Measurements from ENCODE around the gene CD8B2. TPM values are rescaled to one million over a fixed set of nuclear protein-coding genes. Genes with fewer than 3 reads are reported as not detected.
"Not testable (repeated sequence)": the region's sequence is repeated elsewhere in the genome, so short reads cannot be mapped to it uniquely, and the experiment has no call there.

The CD8B2 gene
- not detected for total RNA-seq (2021; fragmentation: NEBNext Ultra II Directional; extraction: Animal tissue kit (Norgen Biotek cat#: 25700))
- long read RNA-seq = 0 reads

- H3K27ac Mint-ChIP-seq; H3K4me1 Mint-ChIP-seq (ENCODE audit: low read depth); H3K4me3 Mint-ChIP-seq; H3K9me3 Mint-ChIP-seq; H3K27me3 Mint-ChIP-seq (ENCODE audit: insufficient read depth); DNase-seq; H3K36me3 Mint-ChIP-seq (ENCODE audit: low read depth): not testable (repeated sequence)
Measured at GRCh38 chr2:106486551-106487385, at the start of gene CD8B2. Gene CD8B2 (plus strand): TSS chr2:106487364. CDS start chr2:106487427, 63 bp downstream.

- not testable (repeated sequence) for H3K27me3 Mint-ChIP-seq (ENCODE audit: insufficient read depth)
Measured at GRCh38 chr2:106461882-106462281, 25.3 kb upstream of the CD8B2 start.

GRCh38 chr2:106467516-106467915 is 19.6 kb upstream of the CD8B2 start:
- H3K27me3 Mint-ChIP-seq (ENCODE audit: insufficient read depth); H3K4me1 Mint-ChIP-seq (ENCODE audit: low read depth); H3K4me3 Mint-ChIP-seq; H3K9me3 Mint-ChIP-seq; DNase-seq; H3K27ac Mint-ChIP-seq; H3K36me3 Mint-ChIP-seq (ENCODE audit: low read depth): not testable (repeated sequence)

More at GRCh38 chr2:106461882-106462281, 25.3 kb upstream of the CD8B2 start:
- H3K9me3 Mint-ChIP-seq; DNase-seq; H3K4me1 Mint-ChIP-seq (ENCODE audit: low read depth); H3K36me3 Mint-ChIP-seq (ENCODE audit: low read depth); H3K27ac Mint-ChIP-seq; H3K4me3 Mint-ChIP-seq: not testable (repeated sequence)
- 0 out of 2 replicates have a peak, but pooled peaks have one; percentile 15 for TF ChIP-seq CTCF (IDR thresholded peaks at IDR 0.05)

- H3K4me1 Mint-ChIP-seq (ENCODE audit: low read depth); H3K36me3 Mint-ChIP-seq (ENCODE audit: low read depth); H3K4me3 Mint-ChIP-seq; H3K9me3 Mint-ChIP-seq; DNase-seq; H3K27me3 Mint-ChIP-seq (ENCODE audit: insufficient read depth); H3K27ac Mint-ChIP-seq: not testable (repeated sequence)
Measured at GRCh38 chr2:106468107-106468506, 19.1 kb upstream of the CD8B2 start, which contains the start of gene RGPD3. Gene RGPD3 (minus strand): TSS chr2:106468413. CDS start chr2:106468288, 125 bp downstream.

GRCh38 chr2:106470658-106471057 is 16.5 kb upstream of the CD8B2 start:
- not testable (repeated sequence) for H3K4me1 Mint-ChIP-seq (ENCODE audit: low read depth); H3K36me3 Mint-ChIP-seq (ENCODE audit: low read depth); H3K27me3 Mint-ChIP-seq (ENCODE audit: insufficient read depth); H3K9me3 Mint-ChIP-seq; H3K4me3 Mint-ChIP-seq; H3K27ac Mint-ChIP-seq
- TF ChIP-seq CTCF (IDR thresholded peaks at IDR 0.05) = peak; percentile 66
- peak; percentile 34 for DNase-seq

GRCh38 chr2:106477647-106478046 is 9.5 kb upstream of the CD8B2 start:
- not testable (repeated sequence) for H3K36me3 Mint-ChIP-seq (ENCODE audit: low read depth); H3K4me1 Mint-ChIP-seq (ENCODE audit: low read depth); H3K4me3 Mint-ChIP-seq; H3K9me3 Mint-ChIP-seq; H3K27me3 Mint-ChIP-seq (ENCODE audit: insufficient read depth); H3K27ac Mint-ChIP-seq; DNase-seq

- not testable (repeated sequence) for H3K4me1 Mint-ChIP-seq (ENCODE audit: low read depth); DNase-seq; H3K36me3 Mint-ChIP-seq (ENCODE audit: low read depth); H3K27ac Mint-ChIP-seq; H3K4me3 Mint-ChIP-seq; H3K9me3 Mint-ChIP-seq; H3K27me3 Mint-ChIP-seq (ENCODE audit: insufficient read depth)
Measured at GRCh38 chr2:106479563-106479962, 7.6 kb upstream of the CD8B2 start.

- not testable (repeated sequence) for H3K27me3 Mint-ChIP-seq (ENCODE audit: insufficient read depth); H3K36me3 Mint-ChIP-seq (ENCODE audit: low read depth); H3K4me3 Mint-ChIP-seq; DNase-seq; H3K9me3 Mint-ChIP-seq; H3K27ac Mint-ChIP-seq; H3K4me1 Mint-ChIP-seq (ENCODE audit: low read depth)
Measured at GRCh38 chr2:106487386-106488191, 425 bp downstream of the CD8B2 start.

- H3K4me3 Mint-ChIP-seq; H3K9me3 Mint-ChIP-seq; H3K27me3 Mint-ChIP-seq (ENCODE audit: insufficient read depth); H3K4me1 Mint-ChIP-seq (ENCODE audit: low read depth); H3K27ac Mint-ChIP-seq; H3K36me3 Mint-ChIP-seq (ENCODE audit: low read depth); DNase-seq: not testable (repeated sequence)
Measured at GRCh38 chr2:106489701-106490100, 2.5 kb downstream of the CD8B2 start.

GRCh38 chr2:106492399-106492798 is 5.2 kb downstream of the CD8B2 start:
- H3K27me3 Mint-ChIP-seq (ENCODE audit: insufficient read depth) = peaks cover 10% of the 10 kb centered on the region; the same call in 1 of the 2 replicates
- H3K4me3 Mint-ChIP-seq = not testable (repeated sequence)

GRCh38 chr2:106492913-106493312 is 5.7 kb downstream of the CD8B2 start:
- not testable (repeated sequence) for H3K4me1 Mint-ChIP-seq (ENCODE audit: low read depth); H3K9me3 Mint-ChIP-seq; H3K27ac Mint-ChIP-seq; H3K36me3 Mint-ChIP-seq (ENCODE audit: low read depth); H3K4me3 Mint-ChIP-seq; DNase-seq
- H3K27me3 Mint-ChIP-seq (ENCODE audit: insufficient read depth) = peaks cover 10% of the 10 kb centered on the region; the same call in 1 of the 2 replicates

More at GRCh38 chr2:106492399-106492798, 5.2 kb downstream of the CD8B2 start:
- H3K27ac Mint-ChIP-seq; DNase-seq; H3K36me3 Mint-ChIP-seq (ENCODE audit: low read depth); H3K9me3 Mint-ChIP-seq; H3K4me1 Mint-ChIP-seq (ENCODE audit: low read depth): not testable (repeated sequence)

Measured in HFFc6 (cell line).